ENCODE data around the gene SLC35F3. TPM values are rescaled to one million over a fixed set of nuclear protein-coding genes. Genes with fewer than 3 reads are reported as not detected.
A peak's percentile ranks its signal among the peaks of the same experiment; 100 is the strongest.

The SLC35F3 gene
- total and polyA plus RNA-seq, 9 of the 15 experiments (the other 6 are each of a cell fraction or from before 2014, with no cell fraction given), result 0.04 to 0.07 (median 0.04) TPM; not detected in 6

DNA sequence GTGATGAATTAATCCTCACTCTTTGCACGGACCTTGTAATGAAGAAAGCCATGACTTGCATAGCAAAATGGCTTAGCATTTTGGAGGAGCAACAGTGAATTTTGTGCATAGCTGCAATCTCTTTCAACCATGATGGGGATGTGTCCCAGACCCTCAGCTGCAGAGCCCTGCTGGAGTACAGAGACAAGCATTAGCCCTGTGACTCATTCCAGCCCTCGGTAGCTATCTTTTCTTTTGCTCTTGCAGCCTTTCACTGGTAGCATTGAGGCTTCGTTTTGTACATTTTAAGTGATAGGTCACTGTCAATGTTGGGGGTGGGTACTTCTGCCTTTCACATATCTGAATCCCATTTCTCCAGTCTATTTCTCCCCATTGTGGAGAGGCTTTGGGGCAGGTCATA is 58.4 kb downstream of the SLC35F3 start (continued):
- TF ChIP-seq, protein P1, sequence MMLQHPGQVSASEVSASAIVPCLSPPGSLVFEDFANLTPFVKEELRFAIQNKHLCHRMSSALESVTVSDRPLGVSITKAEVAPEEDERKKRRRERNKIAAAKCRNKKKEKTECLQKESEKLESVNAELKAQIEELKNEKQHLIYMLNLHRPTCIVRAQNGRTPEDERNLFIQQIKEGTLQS (IDR thresholded peaks at IDR 0.05), result peak; percentile 30; the same call in 1 of the 2 replicates
- TF ChIP-seq, protein P1 (CRISPR knock-in tag; conservative IDR thresholded peaks at IDR 0.05), result no peak
- TF ChIP-seq MTA2 (IDR thresholded peaks at IDR 0.05; ENCODE audit: low read depth) (peak; percentile 41; the same call in 1 of the 2 replicates), ZNF175 (CRISPR knock-in tag; IDR thresholded peaks at IDR 0.05; ENCODE audit: low read depth) (no peak), ATF7 (IDR thresholded peaks at IDR 0.05) (no peak), TCF3 (CRISPR knock-in tag; IDR thresholded peaks at IDR 0.05) (peak; percentile 61), ETV6 (IDR thresholded peaks at IDR 0.05; ENCODE audit: borderline replicate concordance in 1 of 2, low read depth in 2 of 2, low read length in 1 of 2) (no peak), ETV6 (CRISPR knock-in tag; IDR thresholded peaks at IDR 0.05; ENCODE audit: borderline replicate concordance) (no peak), MCM7 (IDR thresholded peaks at IDR 0.05) (no peak), SMARCA4 (IDR thresholded peaks at IDR 0.05) (peak; percentile 47; the same call in 1 of the 2 replicates), MTF1 (CRISPR knock-in tag; IDR thresholded peaks at IDR 0.05; ENCODE audit: borderline replicate concordance) (no peak), EP400 (IDR thresholded peaks at IDR 0.05) (no peak), ZNF644 (tag; IDR thresholded peaks at IDR 0.05; ENCODE audit: low read depth) (no peak), ZNF41 (CRISPR knock-in tag; conservative IDR thresholded peaks at IDR 0.05) (no peak), DACH1 (IDR thresholded peaks at IDR 0.05; ENCODE audit: partially characterized antibody) (no peak), JUND (IDR thresholded peaks at IDR 0.05; ENCODE audit: borderline replicate concordance, low read depth, low read length) (peak; percentile 77), JUND (tag; IDR thresholded peaks at IDR 0.05; ENCODE audit: borderline replicate concordance, low read depth, low read length) (peak; percentile 81; the same call in 2 of the 3 replicates), ZNF347 (CRISPR knock-in tag; IDR thresholded peaks at IDR 0.05; ENCODE audit: low read depth) (no peak)
- TF ChIP-seq, protein P2, sequence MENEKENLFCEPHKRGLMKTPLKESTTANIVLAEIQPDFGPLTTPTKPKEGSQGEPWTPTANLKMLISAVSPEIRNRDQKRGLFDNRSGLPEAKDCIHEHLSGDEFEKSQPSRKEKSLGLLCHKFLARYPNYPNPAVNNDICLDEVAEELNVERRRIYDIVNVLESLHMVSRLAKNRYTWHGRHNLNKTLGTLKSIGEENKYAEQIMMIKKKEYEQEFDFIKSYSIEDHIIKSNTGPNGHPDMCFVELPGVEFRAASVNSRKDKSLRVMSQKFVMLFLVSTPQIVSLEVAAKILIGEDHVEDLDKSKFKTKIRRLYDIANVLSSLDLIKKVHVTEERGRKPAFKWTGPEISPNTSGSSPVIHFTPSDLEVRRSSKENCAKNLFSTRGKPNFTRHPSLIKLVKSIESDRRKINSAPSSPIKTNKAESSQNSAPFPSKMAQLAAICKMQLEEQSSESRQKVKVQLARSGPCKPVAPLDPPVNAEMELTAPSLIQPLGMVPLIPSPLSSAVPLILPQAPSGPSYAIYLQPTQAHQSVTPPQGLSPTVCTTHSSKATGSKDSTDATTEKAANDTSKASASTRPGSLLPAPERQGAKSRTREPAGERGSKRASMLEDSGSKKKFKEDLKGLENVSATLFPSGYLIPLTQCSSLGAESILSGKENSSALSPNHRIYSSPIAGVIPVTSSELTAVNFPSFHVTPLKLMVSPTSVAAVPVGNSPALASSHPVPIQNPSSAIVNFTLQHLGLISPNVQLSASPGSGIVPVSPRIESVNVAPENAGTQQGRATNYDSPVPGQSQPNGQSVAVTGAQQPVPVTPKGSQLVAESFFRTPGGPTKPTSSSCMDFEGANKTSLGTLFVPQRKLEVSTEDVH (IDR thresholded peaks at IDR 0.05; ENCODE audit: low read depth, partially characterized antibody), result no peak
- TF ChIP-seq, protein P3, sequence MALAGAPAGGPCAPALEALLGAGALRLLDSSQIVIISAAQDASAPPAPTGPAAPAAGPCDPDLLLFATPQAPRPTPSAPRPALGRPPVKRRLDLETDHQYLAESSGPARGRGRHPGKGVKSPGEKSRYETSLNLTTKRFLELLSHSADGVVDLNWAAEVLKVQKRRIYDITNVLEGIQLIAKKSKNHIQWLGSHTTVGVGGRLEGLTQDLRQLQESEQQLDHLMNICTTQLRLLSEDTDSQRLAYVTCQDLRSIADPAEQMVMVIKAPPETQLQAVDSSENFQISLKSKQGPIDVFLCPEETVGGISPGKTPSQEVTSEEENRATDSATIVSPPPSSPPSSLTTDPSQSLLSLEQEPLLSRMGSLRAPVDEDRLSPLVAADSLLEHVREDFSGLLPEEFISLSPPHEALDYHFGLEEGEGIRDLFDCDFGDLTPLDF (CRISPR knock-in tag; IDR thresholded peaks at IDR 0.05), result no peak
- TF ChIP-seq, protein P4, sequence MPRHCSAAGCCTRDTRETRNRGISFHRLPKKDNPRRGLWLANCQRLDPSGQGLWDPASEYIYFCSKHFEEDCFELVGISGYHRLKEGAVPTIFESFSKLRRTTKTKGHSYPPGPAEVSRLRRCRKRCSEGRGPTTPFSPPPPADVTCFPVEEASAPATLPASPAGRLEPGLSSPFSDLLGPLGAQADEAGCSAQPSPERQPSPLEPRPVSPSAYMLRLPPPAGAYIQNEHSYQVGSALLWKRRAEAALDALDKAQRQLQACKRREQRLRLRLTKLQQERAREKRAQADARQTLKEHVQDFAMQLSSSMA (CRISPR knock-in tag; IDR thresholded peaks at IDR 0.05), result no peak
- TF ChIP-seq, protein P5, sequence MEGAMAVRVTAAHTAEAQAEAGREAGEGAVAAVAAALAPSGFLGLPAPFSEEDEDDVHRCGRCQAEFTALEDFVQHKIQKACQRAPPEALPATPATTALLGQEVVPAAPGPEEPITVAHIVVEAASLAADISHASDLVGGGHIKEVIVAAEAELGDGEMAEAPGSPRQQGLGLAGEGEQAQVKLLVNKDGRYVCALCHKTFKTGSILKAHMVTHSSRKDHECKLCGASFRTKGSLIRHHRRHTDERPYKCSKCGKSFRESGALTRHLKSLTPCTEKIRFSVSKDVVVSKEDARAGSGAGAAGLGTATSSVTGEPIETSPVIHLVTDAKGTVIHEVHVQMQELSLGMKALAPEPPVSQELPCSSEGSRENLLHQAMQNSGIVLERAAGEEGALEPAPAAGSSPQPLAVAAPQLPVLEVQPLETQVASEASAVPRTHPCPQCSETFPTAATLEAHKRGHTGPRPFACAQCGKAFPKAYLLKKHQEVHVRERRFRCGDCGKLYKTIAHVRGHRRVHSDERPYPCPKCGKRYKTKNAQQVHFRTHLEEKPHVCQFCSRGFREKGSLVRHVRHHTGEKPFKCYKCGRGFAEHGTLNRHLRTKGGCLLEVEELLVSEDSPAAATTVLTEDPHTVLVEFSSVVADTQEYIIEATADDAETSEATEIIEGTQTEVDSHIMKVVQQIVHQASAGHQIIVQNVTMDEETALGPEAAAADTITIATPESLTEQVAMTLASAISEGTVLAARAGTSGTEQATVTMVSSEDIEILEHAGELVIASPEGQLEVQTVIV (CRISPR knock-in tag; IDR thresholded peaks at IDR 0.05; ENCODE audit: borderline replicate concordance), result no peak

Data from K562 (cell line).